Cardiac fibroblast (primary cell): ENCODE results near the gene ATP12A.

ENCODE experiments used
- DNase-seq, 2 donors: peaks; one replicate each; pipeline versions ENCODE4 v3.0.0 to v3.0.0-alpha.2; 2010; ENCODE audit warnings: low read depth in 2 of 2
- H3K4me3 ChIP-seq, 2 donors: replicated peaks in 1 of 2; 1 replicate in 1 of 2; 2 replicates in 1 of 2; pipeline ENCODE4 v1.5.1; 2011; ENCODE audit warnings: low read depth in 2 of 2, low read length in 2 of 2, mild to moderate bottlenecking in 2 of 2, moderate library complexity in 1 of 2
- CTCF ChIP-seq: IDR thresholded peaks from one replicate; pipeline ENCODE4 v1.5.1; 2011; ENCODE audit warnings: low read depth, mild to moderate bottlenecking, low read length, inconsistent platforms

Gene ATP12A

GRCh38 chr13:24651718-24652345 is 28.4 kb upstream of the ATP12A start:
- no peak overlapping the region for H3K4me3 ChIP-seq
- no peak for DNase-seq
- no peak for TF ChIP-seq CTCF

- H3K4me3 ChIP-seq = no peak overlapping the region
- no peak for TF ChIP-seq CTCF
- DNase-seq = no peak
Observed at GRCh38 chr13:24652359-24652758, 27.8 kb upstream of the ATP12A start.

GRCh38 chr13:24654741-24655140 is 25.5 kb upstream of the ATP12A start:
- peak; percentile 38 to 42 for DNase-seq
- no peak overlapping the region for H3K4me3 ChIP-seq
- no peak for TF ChIP-seq CTCF

- no peak overlapping the region for H3K4me3 ChIP-seq
- DNase-seq = no peak
- no peak for TF ChIP-seq CTCF
Observed at GRCh38 chr13:24659239-24659638, 21.0 kb upstream of the ATP12A start.

GRCh38 chr13:24660023-24660741 is 20.0 kb upstream of the ATP12A start:
- DNase-seq = no peak
- no peak overlapping the region for H3K4me3 ChIP-seq
- no peak for TF ChIP-seq CTCF

- no peak overlapping the region for H3K4me3 ChIP-seq
- TF ChIP-seq CTCF = no peak
- DNase-seq = no peak
Observed at GRCh38 chr13:24661713-24662112, 18.5 kb upstream of the ATP12A start.
